HG02973 (cell line): ENCODE measurements around the gene RPRD1B.

Experiments
- ATAC-seq: cut with Tn5 transposase; IDR thresholded peaks from one replicate; pipeline ENCODE4 v1.9.1; 2021; ENCODE audit warnings: moderate library complexity; ENCODE audit not compliant: unreplicated experiment

Gene RPRD1B

DNA sequence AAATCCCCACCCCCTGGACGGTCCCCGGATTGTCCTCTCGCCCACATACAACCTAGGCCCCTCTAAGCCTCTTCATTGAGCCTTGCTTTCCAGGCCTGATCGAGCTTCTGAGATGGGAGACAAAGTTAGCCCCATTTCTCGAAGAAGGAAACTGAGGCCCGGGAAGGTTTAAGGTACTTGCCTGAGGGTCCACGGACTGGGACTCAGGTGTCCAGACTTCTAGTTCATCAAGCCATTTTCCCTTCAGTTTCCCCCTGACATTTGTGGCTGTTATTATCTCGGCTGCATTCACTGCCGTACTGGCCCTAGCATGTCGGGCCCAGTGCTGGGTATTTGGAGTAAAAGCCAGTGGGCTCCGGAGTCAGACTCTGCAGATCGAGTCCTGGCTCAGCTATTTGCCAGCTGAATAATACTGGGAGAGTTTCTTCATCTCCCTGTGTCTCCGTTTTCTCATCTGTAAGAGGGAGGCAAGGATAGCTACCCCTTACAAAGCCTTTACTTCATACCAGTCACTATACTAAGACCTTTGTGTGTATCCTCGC lies 633 bp downstream of the RPRD1B start:
- peak; percentile 6 for ATAC-seq

DNA sequence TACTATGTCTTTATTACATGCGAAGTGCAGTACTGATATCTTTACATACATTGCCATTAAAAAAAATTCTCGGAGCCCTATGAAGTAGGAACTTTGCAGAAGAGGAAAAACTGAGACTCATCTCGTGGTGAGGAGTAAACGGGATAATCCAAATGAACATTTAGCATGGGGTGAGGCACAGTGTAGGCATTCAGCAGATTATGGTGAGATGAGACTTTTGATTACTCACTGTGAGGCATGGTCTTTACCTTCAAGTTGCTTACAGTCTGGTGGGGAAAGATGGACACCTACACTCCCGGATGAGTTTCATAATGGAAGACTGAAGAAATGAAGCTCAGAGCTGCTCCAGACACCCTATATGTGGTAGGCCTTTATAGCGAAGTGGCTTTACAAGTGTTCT lies 1.4 kb downstream of the RPRD1B start:
- ATAC-seq, result no peak

DNA sequence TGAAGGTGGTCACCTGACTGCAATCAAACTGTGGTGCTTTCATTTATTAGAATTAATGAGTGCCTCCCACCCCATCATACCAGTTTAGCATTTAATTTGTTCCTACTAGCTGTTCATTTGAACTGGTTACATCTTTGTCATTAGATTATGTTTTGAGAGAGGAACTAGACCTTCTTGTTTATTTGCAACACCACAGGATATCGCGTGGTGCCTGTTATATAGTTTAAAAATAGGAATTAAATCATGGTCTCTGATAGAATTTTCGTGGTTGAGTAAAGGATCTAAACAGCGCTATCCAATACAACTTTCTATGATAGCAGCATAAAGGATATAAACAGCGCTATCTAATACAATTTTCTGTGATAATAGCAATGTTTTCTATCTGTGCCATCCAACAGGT lies 2.8 kb downstream of the RPRD1B start:
- ATAC-seq, result no peak

DNA sequence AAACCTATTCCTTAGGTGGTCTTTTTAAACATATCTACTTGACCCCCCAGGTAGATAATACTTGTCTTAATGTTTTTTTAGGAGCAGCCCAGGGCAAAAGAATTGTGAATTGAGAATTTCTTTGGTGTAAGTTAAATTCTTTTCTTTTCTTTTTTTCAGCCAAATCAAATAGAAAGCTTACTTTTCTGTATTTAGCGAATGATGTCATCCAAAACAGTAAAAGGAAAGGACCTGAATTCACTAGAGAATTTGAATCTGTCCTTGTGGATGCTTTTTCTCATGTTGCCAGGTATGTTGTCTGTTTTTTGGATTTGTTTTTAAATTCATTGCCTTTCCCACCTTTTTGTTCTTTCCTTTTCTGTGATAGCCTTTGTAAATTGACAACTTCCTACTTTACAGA lies 6.7 kb downstream of the RPRD1B start:
- no peak for ATAC-seq

DNA sequence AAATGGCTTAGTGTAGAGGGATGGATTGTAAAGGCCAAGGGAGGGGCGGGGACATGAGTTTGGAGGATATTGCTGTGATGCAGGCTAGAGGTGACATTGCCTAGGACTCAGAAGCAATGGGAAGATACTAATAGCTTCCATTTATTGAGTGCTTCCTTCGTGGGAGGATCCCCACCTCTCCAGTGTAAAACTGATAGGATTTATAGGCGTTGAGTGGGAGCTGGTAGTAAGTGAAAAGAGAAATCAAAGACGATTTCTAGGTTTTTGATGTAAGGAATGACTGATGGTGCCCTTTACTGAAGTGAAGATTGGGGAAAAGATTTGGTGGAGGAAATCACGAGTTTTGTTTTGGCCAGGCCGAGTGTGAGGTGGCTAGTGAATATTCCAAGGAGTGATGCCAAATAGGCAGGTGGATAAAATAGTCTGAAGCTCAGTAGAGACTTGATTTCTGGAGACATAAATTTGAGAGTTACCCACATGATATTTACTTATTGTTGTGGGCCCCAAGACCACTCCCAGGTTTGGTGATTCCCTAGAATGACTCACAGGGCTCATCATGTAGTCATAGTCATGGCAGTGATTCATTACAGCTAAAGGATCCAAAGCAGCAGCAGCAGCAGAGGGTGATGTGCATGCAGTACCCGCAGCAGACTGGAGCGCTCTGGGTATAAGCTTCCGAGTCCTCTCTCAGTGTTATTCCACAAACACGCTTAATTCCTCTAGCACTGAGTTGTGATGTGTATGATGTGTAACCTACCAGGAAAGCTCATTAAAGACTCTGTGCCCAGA lies 10.2 kb downstream of the RPRD1B start:
- ATAC-seq, result no peak

DNA sequence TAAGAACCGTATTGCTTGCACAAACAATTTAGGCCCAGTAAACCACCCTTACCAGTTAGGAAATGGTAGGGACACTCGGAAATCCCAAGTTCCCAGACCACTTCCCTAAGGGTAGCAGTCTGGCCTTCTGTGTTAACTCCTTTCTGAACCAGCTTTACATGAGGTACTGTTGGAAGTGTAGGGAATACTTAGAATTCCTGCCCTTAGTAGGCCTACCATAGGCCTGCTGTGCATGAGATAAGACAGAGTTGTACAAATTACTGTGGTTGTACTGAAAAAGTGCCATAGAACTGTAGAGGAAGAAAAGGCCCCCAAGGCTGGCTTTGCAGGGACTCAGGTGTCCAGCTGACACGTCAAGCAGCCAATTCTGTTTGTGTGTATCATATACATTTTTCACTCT lies 11.1 kb downstream of the RPRD1B start:
- no peak for ATAC-seq

DNA sequence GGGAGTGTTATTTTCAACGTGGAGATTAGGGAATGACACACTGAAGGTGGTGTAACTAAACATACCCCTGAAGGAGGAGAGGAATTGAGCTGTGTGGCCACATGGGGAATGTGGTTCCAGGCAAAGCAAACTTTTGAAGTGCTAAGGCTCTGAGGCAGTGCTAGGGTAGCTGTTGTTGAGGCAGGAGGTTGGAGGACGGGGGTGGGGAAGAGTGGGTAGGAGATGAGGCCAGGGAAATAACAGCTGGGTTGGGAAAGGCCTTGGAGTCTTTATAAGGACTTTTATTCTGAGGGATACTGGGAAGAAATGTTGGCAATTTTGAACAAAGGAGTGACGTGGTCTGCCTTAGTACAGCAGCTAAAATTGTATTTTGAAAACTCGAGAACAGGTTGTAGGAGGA lies 13.0 kb downstream of the RPRD1B start:
- ATAC-seq, result no peak

DNA sequence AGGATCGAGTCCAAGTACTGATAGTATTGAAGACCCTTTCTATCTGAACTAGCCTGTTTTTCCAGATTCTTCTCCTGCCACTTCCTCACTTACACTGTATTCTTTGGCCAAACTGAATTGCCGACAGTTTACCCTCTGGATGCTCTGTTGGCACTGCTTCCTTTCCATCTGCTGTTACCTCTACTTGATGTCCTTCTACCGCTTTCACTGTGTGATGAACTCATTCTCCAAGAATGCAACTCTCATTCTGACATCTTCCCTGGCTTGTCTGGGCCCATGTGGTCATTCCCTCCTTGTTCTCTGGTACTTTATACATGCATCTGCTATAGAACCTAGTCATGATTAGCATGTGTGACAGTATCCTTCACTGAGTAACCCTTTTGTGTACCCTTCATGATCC lies 16.3 kb downstream of the RPRD1B start:
- no peak for ATAC-seq

DNA sequence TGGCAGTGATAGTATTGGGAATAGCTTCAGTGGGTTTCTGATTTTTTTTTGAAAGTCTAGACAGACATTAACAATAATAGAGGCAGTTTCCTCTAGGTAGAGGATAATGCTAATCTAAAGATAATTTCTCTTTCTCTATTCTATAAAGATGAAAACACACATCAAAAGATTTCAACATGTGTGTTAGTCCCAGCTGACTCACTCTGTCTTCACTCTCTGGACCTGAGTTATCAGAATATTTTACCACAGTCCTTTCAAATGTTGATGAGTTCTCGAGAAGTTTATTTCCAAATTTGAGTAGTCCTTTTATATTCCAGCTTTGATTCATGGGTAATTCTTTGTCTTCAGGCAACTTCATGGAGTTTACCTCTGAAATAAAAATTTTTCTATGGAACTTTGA lies 17.1 kb downstream of the RPRD1B start:
- ATAC-seq, result no peak

DNA sequence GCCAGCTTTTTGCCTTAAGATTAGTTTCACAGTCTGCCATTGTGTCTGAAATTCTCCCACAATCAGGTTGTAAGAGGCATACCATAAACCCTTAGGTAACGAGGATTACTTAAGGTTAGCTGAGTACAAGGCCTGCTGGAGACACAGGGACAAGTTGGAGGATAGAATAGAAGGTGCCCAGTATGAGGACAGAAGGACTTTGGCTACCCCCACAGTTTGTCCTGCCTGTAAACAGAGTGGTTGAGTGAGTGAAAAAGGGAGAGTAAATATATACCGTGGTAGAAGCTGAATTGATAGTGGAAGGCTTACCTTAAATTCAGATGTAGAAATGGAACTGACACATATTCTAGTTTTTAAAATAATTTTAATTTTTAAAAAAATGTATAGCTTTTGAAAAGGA lies 19.3 kb downstream of the RPRD1B start:
- ATAC-seq, result no peak

DNA sequence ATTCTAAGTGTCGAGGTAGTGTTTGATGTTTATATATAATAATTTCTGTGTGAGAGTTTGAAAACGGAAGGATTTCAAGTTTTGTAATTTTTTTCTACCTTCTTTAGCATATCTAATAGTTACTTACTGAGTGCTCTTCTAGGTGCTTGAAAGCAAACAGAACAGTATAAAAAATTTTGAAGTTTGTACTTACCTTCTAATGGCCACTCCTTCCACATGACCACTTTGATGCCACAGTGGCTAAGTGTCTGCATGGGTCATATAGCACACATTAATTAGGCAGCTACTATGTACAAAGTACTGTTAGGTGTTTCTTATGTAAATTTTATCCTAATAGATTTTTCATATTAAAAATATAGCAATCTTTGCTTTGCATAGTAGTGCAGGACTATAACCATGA lies 21.1 kb downstream of the RPRD1B start:
- no peak for ATAC-seq

DNA sequence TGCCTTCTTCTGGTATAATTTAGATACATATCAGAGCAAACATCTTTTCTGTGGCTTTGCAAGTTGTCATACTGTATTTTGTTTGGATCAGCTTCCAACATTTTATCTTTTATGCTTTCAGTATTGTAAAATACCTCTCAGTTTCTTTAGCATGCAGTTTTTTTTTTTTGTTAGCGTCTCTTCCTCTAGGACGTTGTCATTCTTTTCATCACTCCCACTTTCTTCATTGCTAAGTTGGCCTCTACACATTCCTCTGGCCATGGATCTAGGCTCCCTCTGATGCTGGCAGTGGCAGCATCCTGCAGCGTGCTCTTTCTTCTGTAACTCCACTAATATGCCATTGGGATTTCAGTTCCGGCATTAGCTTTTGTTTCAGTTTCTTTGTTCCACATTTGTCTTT lies 21.7 kb downstream of the RPRD1B start:
- no peak for ATAC-seq

DNA sequence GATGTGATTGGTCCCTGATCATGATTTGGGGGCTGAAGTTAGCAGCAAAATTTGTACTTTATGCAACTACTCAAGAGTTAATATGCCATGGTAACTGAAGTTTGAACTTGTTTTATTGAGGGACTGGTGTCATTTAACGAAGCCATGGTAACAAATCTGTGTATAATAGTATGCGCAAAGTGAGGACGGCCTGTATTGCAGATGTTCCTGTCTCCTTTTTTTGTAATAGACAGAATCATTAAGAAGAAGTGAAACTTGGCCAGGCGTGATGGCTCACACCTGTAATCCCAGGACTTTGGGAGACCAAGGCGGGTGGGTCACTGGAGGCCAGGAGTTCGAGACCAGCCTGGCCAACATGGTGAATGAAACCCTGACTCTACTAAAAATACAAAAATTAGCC lies 22.3 kb downstream of the RPRD1B start:
- ATAC-seq, result no peak

DNA sequence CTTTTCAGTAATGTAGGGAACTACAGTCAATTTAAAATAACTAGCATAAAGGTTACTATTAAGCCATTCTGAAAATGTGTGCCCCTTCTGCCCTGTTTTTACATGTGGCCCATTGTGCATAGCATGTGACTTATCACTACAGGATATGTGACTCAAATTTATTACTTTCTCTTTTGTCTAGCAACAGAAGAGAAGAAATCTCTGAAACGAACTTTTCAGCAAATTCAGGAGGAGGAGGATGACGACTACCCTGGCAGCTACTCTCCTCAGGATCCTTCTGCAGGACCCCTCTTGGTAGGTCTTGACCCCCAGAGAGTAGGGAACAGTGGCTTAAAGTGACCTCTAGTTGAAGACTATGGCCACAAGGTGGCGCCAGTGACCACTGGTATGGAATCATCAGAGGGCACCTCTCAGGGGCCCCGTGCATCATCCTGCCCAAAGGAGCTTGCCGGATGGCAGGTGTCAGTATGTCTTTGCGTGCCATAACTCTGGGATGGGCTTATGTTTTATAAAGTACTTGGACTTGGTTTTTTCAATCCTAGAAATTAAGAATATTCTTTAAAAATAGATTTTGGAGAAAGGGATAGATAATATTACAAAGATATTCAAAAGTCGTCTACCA lies 23.9 kb downstream of the RPRD1B start:
- no peak for ATAC-seq

DNA sequence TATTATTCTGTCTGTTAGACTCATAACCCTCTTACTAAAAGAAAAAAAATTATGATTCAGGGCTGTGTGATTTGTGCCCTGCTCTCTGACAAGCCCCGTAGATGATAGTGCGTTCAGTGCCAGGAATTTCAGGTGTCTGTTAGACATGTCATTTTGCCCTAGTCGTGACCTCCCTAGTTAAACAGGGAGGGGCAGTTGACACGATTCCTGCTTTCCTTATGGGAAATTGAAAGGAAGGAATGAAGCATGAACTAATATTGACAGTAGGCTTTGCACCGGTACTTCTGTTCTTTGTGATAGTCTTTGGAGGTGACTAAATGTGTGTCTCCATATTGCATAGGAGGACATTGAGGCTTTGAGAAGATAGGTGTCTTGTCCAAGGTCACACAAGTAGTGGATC lies 26.3 kb downstream of the RPRD1B start:
- no peak for ATAC-seq

DNA sequence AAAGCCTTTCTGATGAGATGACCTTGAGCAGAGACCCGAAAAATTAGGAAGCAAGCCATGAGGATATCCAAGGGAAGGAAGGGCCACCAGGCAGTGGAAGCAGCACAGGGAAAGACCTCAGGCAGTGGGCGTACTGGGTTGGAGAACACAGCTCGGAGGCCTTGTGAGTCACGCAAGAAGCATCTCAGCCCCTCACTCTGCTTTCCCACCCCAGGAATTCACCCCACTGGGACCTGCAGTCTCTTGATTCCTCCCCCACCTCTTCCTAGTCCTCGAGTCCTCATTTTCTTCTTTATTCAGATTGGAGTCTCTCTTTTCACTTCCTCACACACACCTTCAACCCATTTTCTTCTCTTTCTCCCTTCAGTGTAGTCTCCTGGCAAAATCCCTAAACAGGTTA lies 27.0 kb downstream of the RPRD1B start:
- no peak for ATAC-seq

DNA sequence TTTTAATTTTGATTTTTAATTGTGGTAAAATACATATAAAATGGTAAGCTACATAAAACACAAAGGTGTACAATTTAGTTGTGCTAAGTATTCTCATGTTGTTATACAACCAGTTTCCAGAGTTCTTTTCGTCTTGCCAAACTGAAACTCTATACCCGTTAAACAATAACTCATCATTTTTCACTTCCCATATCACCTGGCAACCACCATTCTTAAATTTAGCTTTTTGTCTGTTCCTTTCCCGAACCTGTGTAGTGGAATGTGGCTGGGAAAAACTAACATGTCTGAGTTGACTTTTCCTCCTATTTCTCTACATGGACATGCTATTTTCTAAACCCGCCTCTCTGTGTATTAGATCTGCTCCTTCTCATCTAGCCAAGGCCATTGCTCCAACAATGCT lies 27.6 kb downstream of the RPRD1B start:
- ATAC-seq, result no peak

DNA sequence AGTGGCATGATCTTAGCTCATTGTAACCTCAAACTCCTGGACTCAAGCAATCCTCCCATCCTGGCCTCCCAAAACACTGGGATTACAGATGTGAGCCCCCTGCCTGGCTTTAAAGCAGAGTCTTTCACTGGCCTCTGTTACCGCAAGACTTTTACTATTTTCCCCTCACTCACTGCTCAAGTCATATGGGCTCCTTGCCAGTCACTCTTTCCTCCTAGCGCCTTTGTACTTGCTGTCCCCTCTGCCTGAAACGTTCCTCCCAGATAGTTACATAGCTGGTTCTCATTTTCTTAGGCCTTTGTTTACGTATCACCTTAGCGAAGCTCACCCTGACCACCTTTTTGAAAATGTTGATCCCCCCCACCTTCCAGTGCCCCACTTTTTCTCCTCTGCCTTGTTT lies 29.3 kb downstream of the RPRD1B start:
- ATAC-seq, result no peak

DNA sequence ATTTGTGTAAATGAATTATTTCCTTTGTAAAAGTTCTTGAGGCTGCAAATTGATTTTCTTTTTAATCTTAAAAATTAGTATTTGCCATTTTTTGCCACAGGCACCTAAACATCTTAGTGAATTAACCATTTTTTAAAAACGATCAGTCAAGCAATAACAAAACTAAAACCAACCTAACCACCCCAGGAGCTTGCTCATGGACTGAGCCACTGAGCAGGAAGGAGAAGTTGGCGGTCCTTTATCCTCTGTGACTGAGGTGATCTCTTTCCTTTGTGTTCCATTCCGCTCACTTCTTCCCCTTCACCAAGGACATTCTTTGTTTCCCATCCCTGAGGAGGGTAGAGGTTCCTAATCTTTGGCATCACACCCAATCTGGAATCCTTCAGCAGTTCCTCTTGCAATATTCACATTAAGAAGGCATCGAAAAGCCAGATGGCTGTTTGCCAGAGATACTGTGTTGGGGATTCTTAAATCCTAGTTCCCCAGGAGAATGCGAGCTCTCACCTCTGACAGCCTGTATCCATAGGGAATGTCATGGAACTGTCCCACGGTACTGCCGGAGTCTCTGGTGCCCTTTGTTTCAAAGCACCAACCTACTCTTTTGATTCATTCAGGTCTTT lies 30.5 kb downstream of the RPRD1B start:
- ATAC-seq, result no peak

DNA sequence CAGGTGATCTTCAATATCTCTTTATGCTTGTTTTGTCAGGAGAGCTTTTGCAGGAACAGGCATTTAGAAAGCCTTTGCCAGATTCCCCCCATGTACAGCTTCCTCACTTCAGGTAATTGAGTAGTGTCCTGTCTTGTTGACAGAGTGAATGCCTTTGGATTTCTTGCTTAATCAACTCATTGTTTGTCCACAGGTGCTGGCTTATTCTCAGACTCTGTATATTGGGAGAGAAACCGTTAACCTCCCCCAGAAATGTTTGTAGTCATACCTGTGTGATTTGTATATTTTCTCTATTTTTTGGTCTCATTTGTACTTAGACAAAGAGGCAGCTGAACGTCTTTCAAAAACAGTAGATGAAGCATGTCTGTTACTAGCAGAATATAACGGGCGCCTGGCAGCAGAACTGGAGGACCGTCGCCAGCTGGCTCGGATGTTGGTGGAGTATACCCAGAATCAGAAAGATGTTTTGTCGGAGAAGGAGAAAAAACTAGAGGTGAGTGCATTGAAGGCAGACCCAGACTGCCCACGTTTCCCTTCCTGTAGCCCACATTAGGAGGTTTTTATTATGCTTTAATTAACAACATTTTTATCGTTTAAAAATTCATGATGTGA lies 32.3 kb downstream of the RPRD1B start:
- ATAC-seq, result no peak

DNA sequence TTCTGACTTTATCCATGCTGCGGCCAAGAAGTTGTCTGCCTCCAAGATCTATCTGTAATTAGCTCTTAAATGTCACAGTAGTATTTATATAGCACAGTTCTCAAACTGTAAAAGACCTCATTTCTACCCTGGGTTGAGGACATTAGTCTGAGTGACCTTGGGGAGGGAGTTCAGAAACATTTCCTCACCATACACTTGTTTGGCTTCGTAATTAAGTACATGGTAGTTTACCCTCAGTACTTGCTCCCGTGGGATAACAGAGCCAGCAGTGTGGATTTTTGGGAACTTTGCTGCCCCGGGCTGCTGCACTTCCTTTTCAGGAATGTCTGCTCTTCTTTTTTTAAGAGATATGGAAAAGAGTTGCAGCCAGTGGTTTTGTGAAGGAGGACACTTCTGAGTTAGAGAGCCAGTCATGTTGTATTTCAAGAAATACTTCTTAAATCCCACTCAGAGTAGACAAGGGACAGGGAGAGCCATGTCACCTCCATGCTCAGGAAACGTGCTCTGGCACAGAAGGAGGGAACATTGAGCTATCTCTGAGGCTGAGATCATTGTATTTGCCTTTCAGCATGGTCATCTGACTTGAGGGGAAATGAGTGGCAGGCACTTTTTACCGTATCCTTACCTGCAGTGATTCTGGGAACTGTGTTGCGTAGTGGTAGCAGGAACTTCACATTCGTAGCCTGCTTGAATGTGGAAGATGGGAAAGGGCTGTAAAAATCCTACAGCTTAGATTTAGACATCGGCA lies 33.6 kb downstream of the RPRD1B start:
- no peak for ATAC-seq
